BJ (cell line): ENCODE data around the gene ADA. TPM values are rescaled to one million over a fixed set of nuclear protein-coding genes. Genes with fewer than 3 reads are reported as not detected.

Experiments
- CTCF ChIA-PET: fragments of 350-600 bp; formaldehyde crosslinking; extraction: SDS; loops from one replicate; lab custom pipeline; 2021; ENCODE audit warnings: antibody characterized with exemption, inconsistent platforms; lab: Yijun Ruan, JAX
- POLR2A ChIA-PET: fragments of 300-600 bp; sonication (Branson Sonifier 250); formaldehyde crosslinking; extraction: SDS; loops from one replicate; lab custom pipeline; 2021; ENCODE audit warnings: antibody characterized with exemption; lab: Charles Lee
- DNase-seq: peaks from one replicate; pipeline ENCODE4 v3.0.0-alpha.2; 2011; ENCODE audit warnings: low read depth
- H3K27me3 ChIP-seq: 2 replicates; pipeline ENCODE4 v1.6.0; 2011; ENCODE audit warnings: low read length; ENCODE audit not compliant: control insufficient read depth, insufficient read depth
- H3K36me3 ChIP-seq: 2 replicates; pipeline ENCODE4 v1.5.1; 2011; ENCODE audit warnings: low read length; ENCODE audit not compliant: control insufficient read depth, insufficient read depth
- H3K4me3 ChIP-seq: 2 replicates; pipeline ENCODE4 v1.5.1; 2011; ENCODE audit warnings: low read depth, mild to moderate bottlenecking, control low read depth, low read length
- polyA plus RNA-seq: library from polyadenylated mRNA; depleted of rRNA; stranded (reverse); fragments of >200 nt; gene quantifications from 2 replicates; pipeline ENCODE4 v1.2.3, GENCODE V29; 2011
- TF ChIP-seq, protein P1 (sequence below): IDR thresholded peaks from 2 replicates; pipeline ENCODE4 v1.5.1; 2011; ENCODE audit warnings: low read depth, mild to moderate bottlenecking, control low read depth, inconsistent platforms, low read length, moderate library complexity; ENCODE audit not compliant: insufficient read depth

ADA gene
- polyA plus RNA-seq, 1 experiment: 24.7 TPM

DNA sequence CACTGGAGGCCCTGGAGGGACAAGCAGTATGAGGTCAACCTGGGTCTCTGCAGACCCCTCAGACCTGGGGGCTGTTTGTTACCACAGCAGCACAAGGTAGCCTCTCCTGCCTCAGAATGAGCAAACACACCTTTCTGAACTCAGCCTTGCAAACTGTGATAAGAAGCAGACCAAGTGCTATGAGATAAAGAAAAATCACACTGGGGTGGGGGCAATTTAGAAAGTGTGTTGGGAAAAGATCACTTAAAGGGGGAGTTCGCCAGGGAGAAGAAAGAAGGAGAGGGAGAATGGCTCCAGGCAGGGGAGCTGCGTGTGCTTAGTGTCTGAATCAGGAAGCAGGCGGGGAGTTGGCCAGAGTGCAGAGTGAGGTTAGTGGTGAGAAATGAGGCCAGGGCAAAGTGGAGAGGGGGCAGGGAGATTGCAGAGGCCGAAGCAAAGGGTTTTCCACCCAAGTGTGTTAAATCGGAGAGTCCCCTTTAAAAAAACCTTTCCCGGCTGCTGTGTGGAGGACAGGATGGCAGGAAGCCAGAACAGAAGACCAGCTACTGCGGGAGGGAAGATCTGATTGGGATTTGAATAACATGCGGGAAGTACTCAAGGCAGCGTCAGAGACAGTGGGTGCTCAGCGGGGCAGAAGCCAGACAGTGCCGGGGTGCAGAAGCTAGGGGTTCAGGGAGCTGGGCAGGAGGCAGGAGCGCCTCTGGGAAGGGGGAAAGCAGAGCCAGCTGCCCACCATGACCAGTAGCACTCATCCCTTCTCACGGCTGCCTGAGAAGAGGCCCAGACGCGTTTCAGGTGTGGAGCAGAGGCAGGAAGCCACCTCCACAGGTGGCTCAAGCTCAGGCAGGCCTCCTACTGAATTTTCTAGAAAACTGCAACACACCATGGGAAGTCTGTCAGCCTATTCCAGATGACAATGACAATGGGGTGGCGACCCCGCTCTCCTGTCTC, 9.0 kb downstream of the ADA start:
- Histone ChIP-seq H3K36me3 (no peaks in the 10 kb centered on the region), H3K4me3 (no peak overlapping the region), H3K27me3 (no peaks in the 10 kb centered on the region)
- ChIA-PET POLR2A (interaction anchor here (0.6 kb wide), 1 partner anchor 61 kb away, joined by 3 read pairs; no protein-coding TSS in a partner anchor), CTCF (interaction anchor here (0.9 to 1.8 kb wide), 3 partner anchors 10 to 43 kb away, joined by 3 to 5 read pairs (median 4); partner anchors contain the start of gene ADA)
- DNase-seq: no peak
- TF ChIP-seq, protein P1, sequence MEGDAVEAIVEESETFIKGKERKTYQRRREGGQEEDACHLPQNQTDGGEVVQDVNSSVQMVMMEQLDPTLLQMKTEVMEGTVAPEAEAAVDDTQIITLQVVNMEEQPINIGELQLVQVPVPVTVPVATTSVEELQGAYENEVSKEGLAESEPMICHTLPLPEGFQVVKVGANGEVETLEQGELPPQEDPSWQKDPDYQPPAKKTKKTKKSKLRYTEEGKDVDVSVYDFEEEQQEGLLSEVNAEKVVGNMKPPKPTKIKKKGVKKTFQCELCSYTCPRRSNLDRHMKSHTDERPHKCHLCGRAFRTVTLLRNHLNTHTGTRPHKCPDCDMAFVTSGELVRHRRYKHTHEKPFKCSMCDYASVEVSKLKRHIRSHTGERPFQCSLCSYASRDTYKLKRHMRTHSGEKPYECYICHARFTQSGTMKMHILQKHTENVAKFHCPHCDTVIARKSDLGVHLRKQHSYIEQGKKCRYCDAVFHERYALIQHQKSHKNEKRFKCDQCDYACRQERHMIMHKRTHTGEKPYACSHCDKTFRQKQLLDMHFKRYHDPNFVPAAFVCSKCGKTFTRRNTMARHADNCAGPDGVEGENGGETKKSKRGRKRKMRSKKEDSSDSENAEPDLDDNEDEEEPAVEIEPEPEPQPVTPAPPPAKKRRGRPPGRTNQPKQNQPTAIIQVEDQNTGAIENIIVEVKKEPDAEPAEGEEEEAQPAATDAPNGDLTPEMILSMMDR: no peak

DNA sequence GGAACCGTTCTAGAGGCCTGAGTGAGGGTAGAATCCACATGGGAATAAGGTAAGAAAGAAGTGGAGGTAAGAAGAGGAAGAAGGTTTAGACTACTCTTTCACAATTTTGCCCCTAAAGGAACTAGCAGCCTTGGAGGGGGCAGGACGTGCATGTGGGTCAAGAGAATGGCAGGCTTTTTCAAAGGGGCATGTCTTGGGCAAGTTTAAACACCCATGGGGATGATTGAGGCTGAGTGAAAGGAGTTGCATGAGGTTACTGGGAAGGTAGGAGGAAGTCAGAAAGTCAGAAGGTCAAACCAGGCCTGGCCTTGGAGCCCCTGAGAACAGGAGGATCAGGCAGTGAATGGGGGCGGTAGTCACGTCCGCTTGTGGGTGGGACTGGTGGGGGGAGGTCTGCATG, 10.2 kb downstream of the ADA start:
- no peak for DNase-seq
- TF ChIP-seq, protein P1: no peak
- ChIA-PET CTCF (no interaction called here), POLR2A (no interaction called here)
- no peaks in the 10 kb centered on the region for H3K36me3 ChIP-seq
- no peaks in the 10 kb centered on the region for H3K27me3 ChIP-seq
- no peak overlapping the region for H3K4me3 ChIP-seq

DNA sequence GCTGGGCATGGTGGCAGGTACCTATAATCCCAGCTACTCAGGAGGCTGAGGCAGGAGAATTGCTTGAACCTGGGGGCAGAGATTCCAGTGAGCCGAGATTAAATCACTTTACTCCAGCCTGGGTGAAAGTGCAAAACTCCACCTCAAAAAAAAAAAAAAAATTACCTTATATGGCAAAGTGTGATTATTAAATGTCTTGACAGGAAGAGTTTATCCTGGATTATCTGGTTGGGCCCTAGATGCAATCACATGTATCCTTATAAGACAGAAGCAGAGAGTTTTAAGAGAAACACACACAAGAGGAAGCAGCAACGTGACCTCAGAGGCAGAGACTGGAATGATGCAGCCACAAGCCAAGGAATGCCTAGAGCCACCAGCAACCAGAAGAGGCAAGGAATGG, 11.0 kb downstream of the ADA start:
- no peaks in the 10 kb centered on the region for H3K27me3 ChIP-seq
- POLR2A ChIA-PET: no interaction called here
- no peaks in the 10 kb centered on the region for H3K36me3 ChIP-seq
- DNase-seq: no peak
- no peak overlapping the region for H3K4me3 ChIP-seq
- CTCF ChIA-PET: no interaction called here
- TF ChIP-seq, protein P1: no peak

DNA sequence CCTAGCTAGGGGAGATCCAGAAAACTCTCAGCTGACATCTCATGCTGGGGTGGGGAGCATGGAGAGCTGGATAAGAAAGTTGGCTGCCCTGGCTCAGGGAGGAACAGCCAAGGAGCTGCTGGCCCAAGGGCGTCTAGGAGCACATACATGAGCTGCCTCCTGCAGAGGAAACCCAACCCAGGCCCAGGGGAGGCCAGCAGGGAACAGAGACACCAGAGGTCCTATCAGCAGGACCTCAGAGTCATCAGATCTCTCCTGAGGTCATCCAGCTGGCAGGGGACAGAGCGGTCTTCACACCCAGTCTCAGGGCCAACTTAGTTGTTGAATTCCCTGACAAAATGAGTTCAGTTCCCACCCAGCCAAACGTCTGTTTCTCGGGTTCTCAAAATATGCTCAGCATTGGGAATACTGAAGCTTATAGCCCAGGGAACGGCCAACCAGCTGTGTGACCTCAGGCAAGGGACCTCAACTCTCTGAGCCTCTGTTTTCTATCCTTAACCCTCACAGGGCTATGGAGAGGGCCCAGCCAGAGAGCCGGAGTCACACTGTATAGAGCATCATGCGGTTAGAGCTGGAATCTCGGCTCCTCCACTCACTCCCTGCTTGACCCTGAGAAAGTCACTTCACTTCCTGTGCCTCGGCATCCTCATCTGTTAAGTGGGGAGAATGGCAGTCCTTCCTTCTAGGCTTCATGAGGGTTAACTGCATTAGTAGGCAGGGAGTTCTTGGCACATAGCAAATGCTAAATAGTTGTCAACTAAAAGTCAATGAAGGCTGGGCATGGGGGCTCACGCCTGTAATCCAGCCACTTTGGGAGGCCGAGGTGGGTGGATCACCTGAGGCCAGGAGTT, 13.8 kb downstream of the ADA start:
- DNase-seq: no peak
- POLR2A ChIA-PET: interaction anchor here (0.5 kb wide), 1 partner anchor 51 kb away, joined by 3 read pairs; no protein-coding TSS in a partner anchor
- no peak overlapping the region for H3K4me3 ChIP-seq
- TF ChIP-seq, protein P1: no peak
- CTCF ChIA-PET: interaction anchor here (1.8 kb wide), 1 partner anchor 10 kb away, joined by 4 read pairs; no protein-coding TSS in a partner anchor
- no peaks in the 10 kb centered on the region for H3K27me3 ChIP-seq
- H3K36me3 ChIP-seq: peaks cover 1% of the 10 kb centered on the region
